Cortex of kidney (tissue), 1 donor: ENCODE results near the gene EMC8.
"Not testable (repeated sequence)": the region's sequence is repeated elsewhere in the genome, so short reads cannot be mapped to it uniquely, and the experiment has no call there.

Source experiments
- DNase-seq: peaks from one replicate; lab custom pipeline; 2025; lab: John Stamatoyannopoulos, UW

Gene EMC8

GRCh38 chr16:85812031-85812807, 12.9 kb upstream of the EMC8 start:
- no peak for DNase-seq

DNA sequence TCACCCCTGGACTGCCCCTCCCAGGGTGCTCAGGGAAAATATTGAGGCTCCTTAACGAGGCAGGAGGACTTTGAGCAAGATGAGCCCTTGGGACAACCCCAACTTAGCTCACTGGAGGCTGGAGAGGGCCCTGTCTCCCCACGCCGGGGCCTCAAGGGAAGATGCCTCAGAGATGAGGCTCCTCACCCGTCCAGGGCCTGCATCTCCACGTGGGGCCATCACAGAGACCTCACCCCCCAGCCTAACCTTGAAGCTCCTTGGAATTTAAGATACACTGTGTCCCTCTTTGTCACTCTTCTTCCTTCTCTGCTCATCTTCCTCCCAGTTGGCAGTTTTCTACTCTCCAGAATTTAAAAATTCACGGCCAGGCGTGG, 11.4 kb upstream of the EMC8 start:
- no peak for DNase-seq

- DNase-seq = no peak
Measured at GRCh38 chr16:85810097-85810741, 10.9 kb upstream of the EMC8 start.

GRCh38 chr16:85809645-85810044, 10.3 kb upstream of the EMC8 start:
- no peak for DNase-seq

GRCh38 chr16:85808926-85809325, 9.6 kb upstream of the EMC8 start:
- no peak for DNase-seq

- DNase-seq = not testable (repeated sequence)
Measured at GRCh38 chr16:85808104-85808503, 8.8 kb upstream of the EMC8 start.

DNA sequence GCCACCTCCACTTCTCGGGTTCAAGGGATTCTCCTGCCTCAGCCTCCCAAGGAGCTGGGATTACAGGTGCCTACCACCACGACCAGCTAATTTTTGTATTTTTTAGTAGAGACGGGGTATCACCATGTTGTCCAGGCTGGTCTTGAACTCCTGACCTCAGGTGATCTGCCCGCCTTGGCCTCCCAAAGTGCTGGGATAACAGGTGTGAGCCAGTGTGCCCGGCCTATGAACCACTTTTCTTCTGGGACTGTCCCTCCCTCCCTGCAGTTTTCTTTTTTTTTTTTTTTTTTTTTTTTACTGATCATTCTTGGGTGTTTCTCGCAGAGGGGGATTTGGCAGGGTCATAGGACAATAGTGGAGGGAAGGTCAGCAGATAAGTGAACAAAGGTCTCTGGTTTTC, 8.0 kb upstream of the EMC8 start:
- DNase-seq = not testable (repeated sequence)

DNA sequence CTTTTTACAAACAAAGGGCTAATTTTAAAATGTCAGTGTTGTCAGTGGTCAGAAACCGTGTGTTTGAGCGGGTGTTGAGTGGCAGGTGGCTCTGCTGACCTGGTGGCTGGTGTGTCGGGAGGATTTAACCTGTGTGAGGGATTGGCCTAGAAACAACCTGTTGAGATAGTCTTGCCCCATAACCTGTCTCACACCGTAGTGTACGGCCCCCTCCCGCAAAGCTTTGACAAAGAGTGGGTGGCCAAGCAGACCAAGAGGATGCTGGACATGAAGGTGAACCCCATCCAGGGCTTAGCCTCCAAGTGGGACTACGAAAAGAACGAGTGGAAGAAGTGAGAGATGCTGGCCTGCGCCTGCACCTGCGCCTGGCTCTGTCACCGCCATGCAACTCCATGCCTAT, 7.2 kb upstream of the EMC8 start:
- DNase-seq = no peak

- DNase-seq = no peak
Measured at GRCh38 chr16:85805442-85806045, 6.2 kb upstream of the EMC8 start.

DNA sequence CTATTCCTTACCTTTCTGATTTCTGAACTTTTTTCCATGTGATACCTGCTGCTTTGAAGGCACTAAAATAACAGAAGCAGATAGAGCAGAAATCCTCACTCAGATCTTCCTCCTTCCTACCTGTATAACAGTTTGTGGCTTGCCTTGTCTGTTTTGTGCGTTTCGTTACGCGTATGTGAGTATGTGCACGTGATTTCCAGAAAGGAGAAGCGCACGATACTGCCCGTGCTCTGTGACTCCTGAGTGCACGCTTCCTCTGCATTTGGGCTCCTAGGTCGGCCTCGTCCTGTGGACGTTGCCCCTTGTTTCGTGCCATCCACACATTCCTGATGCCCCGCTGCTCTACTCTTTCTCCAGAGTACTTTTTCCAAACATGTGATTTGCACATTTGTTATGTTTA, 4.2 kb upstream of the EMC8 start:
- DNase-seq = no peak

- no peak for DNase-seq
Measured at GRCh38 chr16:85800321-85800669, 951 bp upstream of the EMC8 start.

DNA sequence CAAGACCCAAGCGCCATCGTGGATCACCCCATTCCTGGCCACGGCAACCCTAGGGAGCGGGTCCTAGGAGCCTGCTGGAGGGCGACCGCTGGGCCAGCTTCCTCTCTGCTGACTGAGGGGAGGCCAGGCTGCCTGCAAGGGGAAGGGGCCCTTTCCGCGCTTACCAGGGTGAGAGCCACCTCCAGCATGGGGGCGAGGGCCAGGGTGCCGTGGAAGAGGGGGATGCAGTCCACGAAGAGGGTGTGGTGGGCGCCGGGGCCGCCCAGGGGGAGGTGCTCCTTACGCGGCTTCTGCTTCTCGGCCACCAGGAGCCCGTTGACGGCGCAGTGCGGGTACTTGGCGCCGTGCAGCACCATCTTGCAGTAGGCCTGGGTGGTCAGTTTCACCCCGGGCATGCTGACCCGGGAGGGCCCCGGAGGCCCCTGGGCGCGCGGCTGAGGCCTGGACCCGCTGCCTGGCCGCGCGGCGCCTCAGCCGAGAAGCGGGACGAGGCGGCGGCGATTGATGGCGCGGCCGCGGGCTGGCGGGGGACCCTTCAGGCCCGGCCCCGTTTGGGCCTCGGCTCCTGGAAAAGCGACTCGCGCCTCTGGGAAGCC, 345 bp downstream of the EMC8 start:
- DNase-seq = no peak

DNA sequence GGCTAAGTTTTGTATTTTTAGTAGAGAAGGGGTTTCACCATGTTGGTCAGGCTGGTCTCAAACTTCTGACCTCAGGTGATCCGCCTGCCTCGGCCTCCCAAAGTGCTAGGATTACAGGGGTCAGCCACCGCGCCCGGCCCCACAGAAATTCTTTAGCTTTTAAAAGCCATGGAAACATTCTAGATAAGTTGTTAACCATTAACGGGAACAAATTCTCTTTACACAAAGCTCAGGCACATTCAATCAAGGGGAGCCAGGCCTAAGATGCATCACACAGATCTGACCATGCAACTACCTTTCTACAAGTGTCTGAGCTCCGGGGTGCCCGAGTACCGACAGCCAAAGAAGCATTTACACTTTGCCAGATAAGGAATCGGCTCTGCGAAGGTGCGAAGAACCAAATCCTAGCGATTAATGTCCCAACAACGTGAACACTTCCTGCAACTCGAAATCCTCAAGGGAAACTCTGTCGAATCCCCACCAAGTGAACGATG, 1.0 kb downstream of the EMC8 start:
- DNase-seq = no peak

DNA sequence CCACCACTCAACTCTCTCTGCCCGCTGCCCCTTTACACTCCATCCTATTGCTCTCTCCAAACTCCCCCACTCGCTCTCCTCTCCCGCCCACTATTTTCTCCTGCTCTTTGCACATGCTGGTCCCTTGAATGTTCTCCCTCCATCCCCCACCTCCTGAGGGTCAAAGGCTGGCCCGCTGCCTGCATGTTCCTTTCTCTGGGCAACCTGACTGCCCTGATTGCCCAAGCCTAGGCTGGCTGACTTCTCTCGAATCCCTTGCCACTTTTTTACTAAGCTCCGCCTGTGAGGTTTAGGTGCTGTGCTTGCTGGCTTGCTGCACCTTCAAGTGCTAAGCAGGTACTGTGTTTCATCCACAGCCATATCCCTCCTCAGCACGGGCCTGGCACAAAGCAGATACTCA, 2.7 kb downstream of the EMC8 start:
- DNase-seq = no peak

DNA sequence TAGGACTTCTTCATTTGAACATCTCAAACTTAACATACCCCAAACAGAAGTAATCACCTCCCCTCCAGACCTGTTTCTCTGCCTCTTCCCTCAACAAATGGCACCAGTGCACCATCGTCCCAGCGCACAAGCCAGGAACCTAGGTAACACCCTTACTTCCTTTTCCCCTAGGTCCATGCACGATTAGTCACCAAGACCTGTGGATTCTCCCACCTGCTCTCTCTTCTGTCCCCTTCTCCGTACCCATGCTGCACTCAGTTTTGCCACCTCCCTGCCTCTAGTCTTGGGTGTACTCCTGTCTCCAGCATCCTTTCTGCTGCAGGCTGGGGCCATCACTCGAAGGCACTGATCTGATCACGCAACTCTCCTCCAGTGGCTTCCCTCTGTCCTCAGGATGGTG, 3.2 kb downstream of the EMC8 start:
- DNase-seq = no peak

DNA sequence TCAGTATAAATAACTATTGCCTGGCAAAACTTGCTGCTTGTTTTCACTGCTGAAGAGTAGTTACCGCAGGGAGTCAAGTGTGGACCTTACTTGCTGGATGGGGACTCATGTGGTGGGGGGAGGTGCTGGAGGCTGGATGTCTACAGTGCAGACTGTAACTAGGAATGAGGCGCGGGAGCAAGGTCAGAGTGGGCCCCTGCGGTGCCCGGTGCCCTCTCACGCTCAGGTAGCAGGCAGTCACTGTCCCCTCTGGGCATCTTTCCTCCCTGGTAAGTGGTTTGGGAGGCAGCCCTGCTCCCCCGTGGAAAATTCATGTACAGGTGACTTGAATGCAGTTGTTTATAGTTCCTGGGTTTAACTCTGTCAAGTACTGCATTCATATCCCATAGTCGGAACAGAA, 4.6 kb downstream of the EMC8 start:
- no peak for DNase-seq

- no peak for DNase-seq
Measured at GRCh38 chr16:85793662-85794298, 5.6 kb downstream of the EMC8 start.

GRCh38 chr16:85789773-85790172, 9.6 kb downstream of the EMC8 start:
- no peak for DNase-seq

DNA sequence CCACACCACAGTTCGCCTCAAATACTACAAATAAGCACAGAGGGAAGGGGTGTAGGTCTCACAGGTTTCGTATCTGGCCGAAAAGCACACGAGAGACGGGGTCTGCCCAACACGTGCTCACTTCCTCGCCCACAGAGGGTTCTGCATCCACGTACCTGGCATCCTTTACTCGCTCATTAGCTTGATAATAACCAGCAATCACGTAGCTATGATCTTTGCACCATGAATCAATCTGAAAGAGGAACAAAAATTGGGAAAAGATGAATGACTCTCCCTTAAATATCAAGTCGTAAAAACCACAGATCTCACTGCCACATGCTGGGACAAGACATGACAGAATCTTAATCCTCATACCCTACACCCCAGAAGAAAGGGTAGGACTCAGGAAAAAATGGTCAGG, 10.5 kb downstream of the EMC8 start:
- DNase-seq = no peak

GRCh38 chr16:85785927-85786326, 13.4 kb downstream of the EMC8 start:
- no peak for DNase-seq

DNA sequence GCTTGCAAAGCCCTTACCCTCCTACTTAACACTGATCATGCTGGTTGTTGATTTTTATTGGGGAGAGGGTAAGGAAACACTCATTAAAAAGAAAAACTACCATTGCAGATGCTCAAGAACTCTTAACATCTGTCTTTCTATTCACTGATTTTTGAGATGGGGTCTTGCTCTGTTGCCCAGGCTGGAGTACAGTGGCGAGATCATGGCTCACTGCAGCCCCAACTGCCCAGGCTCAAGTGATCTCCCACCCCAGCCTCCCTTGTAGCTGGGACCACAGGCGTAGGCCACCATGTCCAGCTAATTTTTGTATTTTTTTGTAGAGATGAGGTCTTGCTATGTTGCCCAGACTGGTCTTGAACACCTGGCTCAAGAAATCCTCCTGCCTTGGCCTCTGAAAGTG, 14.5 kb downstream of the EMC8 start:
- no peak for DNase-seq

DNA sequence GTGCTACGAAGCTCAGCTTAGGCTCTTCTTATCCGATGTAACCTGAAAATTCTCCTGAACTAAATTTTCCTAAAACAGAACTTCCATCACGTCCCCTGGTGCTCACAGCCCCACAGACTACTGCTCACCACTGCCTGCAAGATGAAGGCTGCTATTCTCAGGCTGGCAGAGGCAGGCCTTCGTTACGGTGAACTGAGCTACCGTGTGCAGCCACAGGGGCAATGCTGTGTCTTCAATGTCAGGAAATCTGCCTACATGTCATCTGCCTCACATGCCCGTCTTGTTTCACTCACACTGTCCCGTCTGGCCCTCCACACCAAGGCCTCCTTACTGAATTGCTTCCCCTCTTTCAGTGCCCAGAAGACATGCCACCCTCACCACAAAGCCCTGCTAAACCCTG, 15.9 kb downstream of the EMC8 start:
- no peak for DNase-seq

- DNase-seq = no peak
Measured at GRCh38 chr16:85782451-85782850, 16.9 kb downstream of the EMC8 start.
